ENCODE results near the gene SPR.
A peak's percentile ranks its signal among the peaks of the same experiment; 100 is the strongest.

The SPR gene

GRCh38 chr2:72888438-72889202, 1.4 kb downstream of the SPR start:
- H3K4me3 ChIP-seq (replicated peaks; ENCODE audit: low read depth, low read length), result peak overlapping the region; percentile 55
- no peak for DNase-seq (ENCODE audit: extremely low read depth, low read depth)
- no peak for TF ChIP-seq CTCF (IDR thresholded peaks at IDR 0.05; ENCODE audit: low read depth, low read length, missing control alignments)

GRCh38 chr2:72889991-72890390, 2.8 kb downstream of the SPR start:
- no peak for DNase-seq (ENCODE audit: extremely low read depth, low read depth)
- no peak overlapping the region for H3K4me3 ChIP-seq (replicated peaks; ENCODE audit: low read depth, low read length)
- no peak for TF ChIP-seq CTCF (IDR thresholded peaks at IDR 0.05; ENCODE audit: low read depth, low read length, missing control alignments)

GRCh38 chr2:72891091-72891818, 4.0 kb downstream of the SPR start:
- no peak overlapping the region for H3K4me3 ChIP-seq (replicated peaks; ENCODE audit: low read depth, low read length)
- DNase-seq (ENCODE audit: extremely low read depth, low read depth), result no peak
- no peak for TF ChIP-seq CTCF (IDR thresholded peaks at IDR 0.05; ENCODE audit: low read depth, low read length, missing control alignments)

GRCh38 chr2:72892506-72893173, 5.4 kb downstream of the SPR start:
- no peak for DNase-seq (ENCODE audit: extremely low read depth, low read depth)
- no peak overlapping the region for H3K4me3 ChIP-seq (replicated peaks; ENCODE audit: low read depth, low read length)
- peak; percentile 76 for TF ChIP-seq CTCF (IDR thresholded peaks at IDR 0.05; ENCODE audit: low read depth, low read length, missing control alignments)

GRCh38 chr2:72893594-72894319, 6.5 kb downstream of the SPR start:
- peak; percentile 78 for TF ChIP-seq CTCF (IDR thresholded peaks at IDR 0.05; ENCODE audit: low read depth, low read length, missing control alignments)
- no peak overlapping the region for H3K4me3 ChIP-seq (replicated peaks; ENCODE audit: low read depth, low read length)
- no peak for DNase-seq (ENCODE audit: extremely low read depth, low read depth)

- DNase-seq (ENCODE audit: extremely low read depth, low read depth), result no peak
- no peak overlapping the region for H3K4me3 ChIP-seq (replicated peaks; ENCODE audit: low read depth, low read length)
- TF ChIP-seq CTCF (IDR thresholded peaks at IDR 0.05; ENCODE audit: low read depth, low read length, missing control alignments), result no peak
Measured at GRCh38 chr2:72894514-72894913, 7.3 kb downstream of the SPR start.

Data from HFF-Myc (cell line).